GM21717 (cell line): ENCODE data around the gene CD300C.
"Not testable (repeated sequence)": the region's sequence is repeated elsewhere in the genome, so short reads cannot be mapped to it uniquely, and the experiment has no call there.

ENCODE experiments used
- ATAC-seq: cut with Tn5 transposase; IDR thresholded peaks from one replicate; pipeline ENCODE4 v1.9.1; 2021; ENCODE audit warnings: mild to moderate bottlenecking, moderate library complexity; ENCODE audit not compliant: unreplicated experiment

The CD300C gene

DNA sequence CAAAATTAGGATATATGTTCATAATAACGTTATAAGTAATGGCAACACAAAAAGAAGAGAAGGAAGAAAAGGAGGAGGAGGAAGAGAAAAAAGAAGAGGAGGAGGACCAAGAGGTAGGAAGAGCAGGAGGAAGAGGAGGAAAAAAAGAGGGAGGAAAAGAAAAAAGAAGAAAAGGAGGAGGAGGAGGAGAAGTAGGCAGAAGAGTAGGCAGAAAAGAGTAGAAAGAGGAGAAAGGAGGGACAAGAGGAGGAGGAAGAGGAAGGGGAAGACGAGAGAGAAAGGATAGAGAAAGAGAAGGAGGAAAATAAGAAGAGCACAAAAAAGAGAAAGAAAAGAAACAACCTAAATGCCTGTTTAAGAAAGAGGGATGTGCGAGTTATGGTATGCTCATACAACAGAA is 9.0 kb downstream of the CD300C start:
- no peak for ATAC-seq

DNA sequence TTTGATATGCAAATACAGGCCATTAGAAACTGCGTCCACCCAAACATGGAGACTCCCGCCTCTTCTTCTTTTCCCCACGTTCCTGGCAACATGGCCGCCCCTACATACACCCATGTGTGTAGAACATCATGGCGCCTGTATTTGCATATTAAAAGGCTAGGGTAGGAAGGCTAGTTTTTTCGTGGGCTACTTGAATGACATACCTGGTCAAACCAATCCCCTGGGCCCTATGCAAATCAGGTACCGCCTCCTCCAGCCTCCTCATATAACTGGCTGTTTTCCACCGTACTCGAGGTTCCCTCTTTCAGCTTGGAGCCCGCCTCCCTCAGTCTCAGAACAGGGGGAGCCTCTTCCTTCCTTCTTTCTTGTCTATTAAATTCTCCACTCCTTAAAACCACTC is 13.8 kb downstream of the CD300C start:
- ATAC-seq, result no peak

- no peak for ATAC-seq
These were observed 14.6 kb downstream of the CD300C start, which contains the start of gene CD300LB for GRCh38 chr17:74531231-74531761. CD300LB (minus strand) TSS chr17:74531475; CDS start chr17:74531350, 125 bp downstream.

DNA sequence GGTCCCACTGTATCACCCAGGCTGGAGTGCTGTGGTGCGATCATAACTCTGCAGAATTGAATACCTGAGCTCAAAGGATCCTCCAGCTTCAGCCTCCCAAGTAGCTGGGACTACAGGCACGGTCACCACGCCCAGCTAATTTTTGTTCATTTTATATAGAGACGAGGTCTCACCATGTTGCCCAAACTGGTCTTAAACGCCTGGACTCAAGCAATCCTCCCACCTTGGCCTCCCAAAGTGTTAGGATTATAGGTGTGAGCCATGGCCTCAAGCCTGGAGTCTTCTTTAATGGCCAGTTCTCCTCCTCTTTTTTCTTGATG is 15.1 kb downstream of the CD300C start:
- no peak for ATAC-seq

- ATAC-seq, result no peak
These were observed 16.7 kb downstream of the CD300C start for GRCh38 chr17:74529243-74529642.

GRCh38 chr17:74528491-74529199 is 17.3 kb downstream of the CD300C start:
- ATAC-seq, result peak; percentile 86

GRCh38 chr17:74527756-74528155 is 18.2 kb downstream of the CD300C start:
- no peak for ATAC-seq

GRCh38 chr17:74527081-74527480 is 18.8 kb downstream of the CD300C start:
- ATAC-seq, result no peak

- no peak for ATAC-seq
These were observed 19.2 kb downstream of the CD300C start for GRCh38 chr17:74526681-74527080.

DNA sequence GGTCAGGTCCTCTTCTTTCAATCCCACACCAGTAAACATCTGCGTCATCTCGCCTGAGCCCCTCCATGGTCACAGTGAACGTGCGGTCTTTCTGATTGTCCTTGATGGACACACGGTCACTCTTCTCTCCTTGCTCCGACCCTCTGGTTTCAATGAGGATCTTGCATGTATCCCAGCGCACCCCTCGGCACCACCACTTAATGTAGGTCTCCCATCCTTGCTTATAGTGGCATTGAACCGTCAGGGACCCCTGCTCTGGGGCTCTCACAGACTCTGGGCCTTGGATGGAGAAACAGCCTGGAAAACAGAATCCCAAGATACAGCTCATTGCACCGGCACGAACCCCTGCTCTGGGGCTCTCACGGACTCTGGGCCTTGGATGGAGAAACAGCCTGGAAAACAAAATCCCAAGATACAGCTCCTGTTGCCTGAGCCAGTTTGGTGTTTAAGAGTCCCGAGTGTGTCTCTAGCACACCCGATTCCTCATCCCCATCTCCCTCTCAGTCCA is 20.1 kb downstream of the CD300C start:
- no peak for ATAC-seq

GRCh38 chr17:74525465-74525725 is 20.5 kb downstream of the CD300C start:
- no peak for ATAC-seq

DNA sequence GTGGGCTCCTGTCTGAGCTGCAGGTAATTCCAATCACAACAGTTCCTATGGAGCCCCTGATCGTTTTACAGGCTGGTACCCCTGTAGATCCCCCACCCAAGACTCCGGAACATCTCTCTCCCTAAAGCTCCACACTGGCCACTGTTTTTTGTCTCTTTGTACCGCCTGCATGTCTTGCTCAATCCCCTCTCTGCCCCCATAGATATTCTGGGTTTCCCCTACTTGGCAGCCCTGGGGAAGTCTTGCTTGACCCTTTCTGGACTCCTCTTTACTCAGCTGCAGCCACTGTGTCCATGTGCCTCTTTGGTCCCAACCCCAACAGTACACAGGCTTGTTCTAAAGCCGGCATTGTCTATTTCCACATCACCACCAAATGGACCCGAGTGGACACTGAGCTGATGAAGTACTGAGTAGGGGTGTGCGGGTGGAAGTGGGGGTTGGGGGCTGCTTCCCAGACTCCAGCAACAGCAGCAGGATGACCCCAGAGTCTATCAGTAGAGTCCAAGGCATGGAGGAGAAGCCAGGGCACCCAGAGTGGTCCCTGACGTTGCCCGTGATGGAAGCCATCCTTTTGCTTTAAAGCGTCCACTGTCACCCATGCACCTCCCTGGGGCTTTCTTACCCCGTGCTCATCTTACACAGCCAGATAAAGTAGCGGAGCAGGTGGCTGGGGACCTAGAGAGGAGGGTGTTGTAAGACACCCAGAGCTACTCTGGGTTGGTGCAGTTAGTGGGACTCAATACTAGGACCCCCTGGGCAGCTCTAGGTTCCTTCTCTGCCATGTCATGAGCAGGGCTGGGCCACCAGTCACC is 21.1 kb downstream of the CD300C start:
- ATAC-seq, result no peak

DNA sequence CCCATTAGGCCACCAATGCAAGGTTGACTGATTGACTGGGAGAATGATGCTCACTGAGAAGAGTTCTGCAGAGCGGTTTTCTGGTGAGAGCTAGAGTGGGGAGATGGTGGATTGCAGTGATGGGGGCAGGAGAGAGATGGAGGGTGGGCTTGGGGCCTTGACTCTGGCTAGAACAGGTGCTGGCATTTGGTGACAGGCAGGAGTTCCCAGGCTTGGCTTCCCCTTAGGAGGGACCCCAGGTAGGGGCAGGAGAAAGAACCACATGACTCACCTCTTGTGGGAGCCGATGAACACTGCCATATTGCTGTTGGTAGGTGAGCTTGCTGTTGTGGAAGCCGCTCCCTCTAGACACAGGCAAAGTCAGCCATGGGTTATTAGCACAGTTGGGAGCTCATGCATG is 22.6 kb downstream of the CD300C start:
- ATAC-seq, result no peak

DNA sequence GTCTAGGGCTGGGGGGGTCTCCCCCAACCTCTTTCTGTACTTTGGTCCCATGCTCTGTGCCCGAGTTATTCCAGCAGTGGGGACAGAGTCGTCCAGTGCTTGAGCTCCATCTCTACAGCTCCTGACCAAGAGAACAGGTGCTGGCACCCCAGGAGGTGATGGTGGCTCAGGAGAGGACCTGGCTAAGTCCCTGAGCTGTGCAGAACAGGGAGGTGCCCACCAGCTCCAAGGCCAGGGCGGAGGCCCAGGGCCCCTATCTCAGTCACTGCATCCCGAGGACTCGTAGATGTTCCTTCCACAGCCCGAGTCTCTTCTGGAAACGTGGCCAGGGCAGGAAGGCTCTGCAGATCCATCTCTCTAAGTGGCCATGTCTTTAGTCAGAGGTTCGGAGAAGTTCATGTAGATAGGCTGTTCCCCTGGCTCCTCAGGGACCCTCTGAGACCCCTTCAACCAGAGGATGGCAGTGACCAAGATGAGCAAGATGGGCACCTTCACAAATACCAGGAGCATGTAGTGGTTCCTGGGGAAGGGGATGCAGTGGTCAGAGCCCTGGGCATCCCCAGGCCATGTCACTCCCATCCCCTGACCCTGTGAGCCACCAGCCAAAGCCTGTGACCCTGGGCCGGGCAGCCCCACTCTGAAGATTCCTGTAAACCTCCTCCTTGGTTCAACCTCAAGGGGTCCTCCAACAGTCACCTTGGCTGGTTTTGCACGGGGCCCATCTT is 23.4 kb downstream of the CD300C start:
- no peak for ATAC-seq

GRCh38 chr17:74521701-74522201 is 24.2 kb downstream of the CD300C start:
- ATAC-seq, result no peak

DNA sequence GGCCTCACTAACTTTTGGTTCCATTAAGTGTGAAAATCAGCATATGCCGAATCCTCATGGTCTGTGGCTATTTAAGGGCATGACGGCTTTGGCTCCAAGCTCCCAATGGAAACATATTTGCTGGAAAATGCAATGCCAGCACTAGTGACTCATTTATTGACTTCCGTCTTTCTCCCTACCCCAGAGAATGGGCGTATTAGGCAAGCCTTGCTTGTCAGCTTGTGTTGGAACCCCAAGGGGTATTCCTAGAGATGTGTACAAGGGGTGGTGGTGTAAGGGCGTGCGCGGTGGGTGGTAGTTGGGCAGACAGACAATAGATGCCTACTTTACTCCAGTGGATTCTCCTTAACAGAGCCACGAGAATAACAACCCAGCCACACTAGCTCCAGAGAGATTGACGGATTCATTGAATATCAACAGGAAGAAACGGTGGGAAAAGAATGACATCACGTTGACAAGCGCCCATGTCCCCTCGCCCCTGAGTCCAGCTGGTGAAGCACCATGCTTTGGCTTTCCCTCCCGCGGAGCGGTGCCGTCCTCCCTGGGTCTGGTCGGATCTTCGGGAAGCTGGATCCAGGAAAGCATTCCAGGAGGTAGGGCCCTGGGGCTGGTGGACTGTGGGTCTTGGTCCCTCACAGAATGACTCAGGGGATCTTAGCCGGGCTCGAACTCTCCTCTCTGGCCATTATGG is 25.0 kb downstream of the CD300C start:
- no peak for ATAC-seq

GRCh38 chr17:74520016-74520434 is 25.9 kb downstream of the CD300C start:
- no peak for ATAC-seq

DNA sequence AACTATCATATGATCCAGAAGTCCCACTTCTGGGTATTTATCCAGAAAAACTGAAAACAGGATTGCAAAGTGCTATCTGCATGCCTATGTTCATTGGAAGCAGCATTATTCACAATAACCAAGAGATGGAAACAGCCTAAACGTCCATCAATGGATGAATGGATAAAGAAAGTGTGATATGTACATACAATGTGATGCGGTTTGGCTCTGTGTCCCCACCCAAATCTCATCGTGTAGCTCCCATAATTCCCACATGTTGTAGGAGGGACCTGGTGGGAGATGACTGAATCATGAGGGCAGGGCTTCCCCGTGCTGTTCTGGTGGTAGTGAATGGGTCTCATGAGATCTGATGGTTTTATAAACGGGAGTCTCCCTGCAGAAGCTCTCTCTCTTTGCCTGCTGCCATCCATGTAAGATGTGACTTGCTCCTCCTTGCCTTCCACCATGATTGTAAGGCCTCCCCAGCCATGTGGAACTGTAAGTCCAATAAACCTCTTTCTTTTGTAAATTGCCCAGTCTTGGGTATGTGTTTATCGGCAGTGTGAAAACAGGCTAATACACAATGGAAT is 27.4 kb downstream of the CD300C start:
- not testable (repeated sequence) for ATAC-seq

GRCh38 chr17:74516561-74517328 is 29.2 kb downstream of the CD300C start:
- ATAC-seq, result no peak

GRCh38 chr17:74515941-74516340 is 30.0 kb downstream of the CD300C start:
- ATAC-seq, result no peak
